NCI-H2227 treated with DMSO at 0.1 percent for 48 hours (cell line): ENCODE results near the gene SLC23A1.
"Not testable (repeated sequence)": the region's sequence is repeated elsewhere in the genome, so short reads cannot be mapped to it uniquely, and the experiment has no call there.

Experiments
- DNase-seq: peaks from one replicate; lab custom pipeline; 2025; lab: John Stamatoyannopoulos, UW

SLC23A1 gene

GRCh38 chr5:139383275-139383992, at the start of gene SLC23A1:
Gene SLC23A1 (minus strand): TSS chr5:139383297. CDS start chr5:139383253, 44 bp downstream.
- no peak for DNase-seq

DNA sequence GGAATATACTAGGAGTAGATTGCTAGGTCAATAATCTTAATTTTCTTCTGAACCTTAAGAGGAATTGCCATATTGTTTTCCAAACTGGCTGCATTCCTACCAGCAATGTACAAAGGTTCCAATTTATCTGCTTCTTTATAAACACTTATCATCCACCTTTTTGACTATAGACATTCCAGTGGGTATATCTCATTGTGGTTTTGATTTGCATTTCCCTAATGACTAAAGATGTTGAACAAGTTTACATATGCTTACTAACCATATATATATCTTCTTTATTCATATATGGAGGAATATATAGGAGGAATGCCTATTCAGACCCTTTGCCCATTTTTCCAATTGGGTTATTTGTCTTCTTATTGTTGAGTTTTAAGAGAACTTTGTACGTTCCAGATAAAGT, 48.6 kb upstream of the SLC23A1 start:
- no peak for DNase-seq

- DNase-seq: no peak
These were observed 46.9 kb upstream of the SLC23A1 start for GRCh38 chr5:139430015-139430414.

GRCh38 chr5:139426203-139426885, 43.2 kb upstream of the SLC23A1 start:
- no peak for DNase-seq

- no peak for DNase-seq
These were observed 42.4 kb upstream of the SLC23A1 start for GRCh38 chr5:139425497-139425896.

DNA sequence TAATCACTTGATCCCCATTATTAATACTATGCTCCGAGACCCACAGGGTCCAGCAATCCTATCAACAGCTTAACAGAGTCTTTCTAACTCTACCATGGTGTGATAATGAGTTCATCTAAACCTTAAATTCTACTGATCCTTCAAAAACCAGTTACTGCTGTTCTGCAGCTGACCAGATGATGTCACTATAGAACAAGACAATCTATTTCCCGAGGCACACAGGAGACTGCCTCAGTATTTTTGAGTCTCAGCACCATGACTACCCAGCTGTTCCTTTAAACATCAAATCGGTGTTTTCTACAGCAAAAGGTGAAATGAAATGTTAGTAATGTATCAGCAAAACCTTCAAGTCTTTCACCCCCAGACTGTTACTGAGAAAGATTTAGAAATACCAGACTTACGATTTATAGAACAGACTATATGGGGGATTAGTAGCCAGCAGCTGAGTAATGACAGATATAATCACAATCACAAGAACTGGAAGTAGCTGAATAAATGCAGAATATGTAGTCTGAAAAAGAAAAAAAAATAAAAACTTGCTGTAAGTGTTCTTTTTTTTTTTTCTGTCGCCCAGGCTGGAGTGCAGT, 39.3 kb upstream of the SLC23A1 start:
- DNase-seq: peak; percentile 61

DNA sequence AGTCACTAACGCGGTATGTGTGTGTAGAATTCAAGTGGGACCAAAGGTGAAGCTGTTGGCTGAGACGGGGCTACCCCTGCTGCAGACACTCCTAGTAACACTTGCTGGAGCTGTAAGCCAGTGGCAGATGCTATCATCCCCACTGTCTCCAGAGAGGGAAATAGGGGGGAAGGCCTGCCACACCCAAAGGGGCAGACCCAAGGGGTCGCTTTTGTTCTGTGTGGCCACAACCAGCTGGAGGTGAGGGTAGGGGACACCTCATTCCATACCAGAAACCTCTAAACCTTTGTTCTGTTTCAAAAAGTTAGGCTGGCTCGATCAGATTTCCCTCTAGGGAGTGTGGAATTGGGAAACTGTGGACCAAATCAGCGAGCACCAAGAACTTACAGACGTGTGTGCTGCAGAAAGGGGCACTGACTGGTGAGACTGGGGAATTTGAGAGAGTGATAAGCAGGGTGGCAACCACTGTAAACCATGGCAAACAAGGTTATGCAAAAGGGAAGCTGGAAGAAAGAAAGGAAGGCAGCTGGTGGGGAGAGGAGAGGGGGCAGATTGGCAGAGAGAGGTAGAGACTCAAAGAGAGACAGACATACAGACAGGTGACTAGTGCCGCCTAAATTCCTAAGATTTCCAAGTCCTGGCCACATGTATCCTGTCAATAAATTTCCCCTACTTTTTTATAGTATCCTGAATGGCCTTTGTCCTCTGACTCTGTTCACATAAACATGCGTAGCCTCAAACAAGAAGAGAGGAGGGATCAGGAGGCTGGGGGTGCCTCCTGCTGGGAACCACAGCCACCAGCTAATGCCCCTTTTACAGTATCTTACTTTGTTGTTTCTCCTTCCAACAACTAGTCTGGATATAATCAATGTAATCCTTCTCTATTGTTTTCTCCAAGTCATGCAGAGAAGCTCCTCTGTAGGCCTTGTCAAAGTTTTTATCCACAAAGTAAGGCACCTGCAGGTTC, 36.4 kb upstream of the SLC23A1 start:
- DNase-seq: no peak

DNA sequence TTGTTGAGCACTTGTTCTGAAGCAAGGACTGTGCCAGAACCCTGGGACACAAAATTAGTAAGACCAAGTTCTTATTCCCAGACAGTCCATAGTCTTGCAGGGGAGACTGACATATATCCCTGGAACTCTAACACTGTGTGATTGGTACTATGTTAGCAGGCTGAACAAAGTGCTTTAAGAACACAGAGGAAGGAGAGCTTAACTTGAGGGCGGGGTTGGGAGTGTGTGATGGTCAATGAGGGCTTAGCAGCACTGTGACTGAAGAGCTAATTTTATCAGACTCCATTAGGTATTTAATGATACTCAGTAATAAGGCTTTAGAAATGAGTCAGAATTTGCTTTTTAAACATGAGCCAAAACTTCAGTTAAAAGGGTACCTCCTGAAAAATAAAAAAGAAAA, 35.7 kb upstream of the SLC23A1 start:
- DNase-seq: no peak

DNA sequence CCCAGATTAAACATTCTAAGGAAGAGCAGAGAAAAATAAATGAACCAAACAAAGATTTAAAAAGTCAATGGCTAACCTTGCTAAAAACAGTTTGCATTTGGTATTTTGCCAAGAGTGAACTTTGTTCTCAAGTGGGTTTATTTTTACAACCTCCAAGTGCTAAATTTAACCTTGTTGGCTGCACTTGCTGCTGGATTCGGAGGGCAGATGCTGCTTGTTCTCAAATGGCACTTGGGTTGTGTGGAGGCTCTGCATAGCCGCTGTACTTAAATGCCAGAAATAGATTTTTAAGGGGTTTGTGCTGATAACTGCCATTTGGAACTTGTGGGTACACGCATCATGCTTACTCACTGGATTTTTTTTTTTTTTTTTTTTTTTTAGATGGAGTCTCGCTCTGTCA, 34.1 kb upstream of the SLC23A1 start:
- no peak for DNase-seq

DNA sequence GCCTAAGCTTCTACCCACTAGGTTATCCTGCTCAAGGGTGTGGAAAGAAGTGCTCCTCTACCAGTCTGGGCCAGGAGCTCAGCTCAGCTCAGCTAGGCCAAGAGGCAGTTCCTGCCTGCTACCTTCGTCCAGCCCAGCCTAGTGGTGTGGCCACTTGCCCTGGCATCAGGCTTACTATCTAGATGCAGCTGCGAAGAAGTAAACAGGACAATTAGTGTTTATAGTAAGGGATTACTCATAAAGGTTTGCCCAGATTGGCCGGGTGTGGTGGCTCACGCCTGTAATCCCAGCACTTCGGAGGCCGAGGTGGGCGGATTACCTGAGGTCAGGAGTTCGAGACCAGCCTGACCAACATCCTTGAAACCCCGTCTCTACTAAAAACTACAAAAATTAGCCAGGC, 33.6 kb upstream of the SLC23A1 start:
- no peak for DNase-seq

- DNase-seq: no peak
These were observed 32.8 kb upstream of the SLC23A1 start for GRCh38 chr5:139415869-139416268.

DNA sequence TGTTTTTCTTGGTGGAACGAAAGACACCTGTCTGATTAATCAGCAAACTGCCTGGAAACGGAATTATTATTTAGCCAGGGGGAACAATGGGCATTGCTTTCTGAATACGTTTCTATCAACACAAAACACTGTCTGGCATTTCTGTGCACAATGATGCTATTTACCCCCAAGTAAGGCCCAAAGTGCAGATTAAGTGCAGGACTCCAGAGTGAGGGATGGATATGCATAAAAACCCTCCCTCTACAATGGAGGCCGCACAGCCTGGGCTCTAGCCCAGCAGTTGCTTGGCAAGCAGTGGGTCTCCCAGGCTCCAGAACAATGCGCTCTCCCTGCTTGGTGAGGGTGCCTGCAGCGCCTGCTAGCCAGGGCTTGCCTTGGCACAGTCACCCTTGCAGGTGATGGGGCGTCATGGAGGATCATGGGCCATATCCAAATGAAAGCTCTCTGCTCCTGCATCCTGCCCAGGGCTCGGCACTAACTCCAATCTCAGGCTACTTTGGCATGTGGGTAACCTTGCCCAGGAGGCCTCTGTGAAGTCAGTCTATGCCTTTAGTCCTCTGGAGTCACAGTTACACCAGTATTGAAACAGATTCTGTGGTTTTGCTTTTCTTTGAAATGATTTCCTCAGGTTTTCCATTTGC, 32.2 kb upstream of the SLC23A1 start:
- DNase-seq: no peak

DNA sequence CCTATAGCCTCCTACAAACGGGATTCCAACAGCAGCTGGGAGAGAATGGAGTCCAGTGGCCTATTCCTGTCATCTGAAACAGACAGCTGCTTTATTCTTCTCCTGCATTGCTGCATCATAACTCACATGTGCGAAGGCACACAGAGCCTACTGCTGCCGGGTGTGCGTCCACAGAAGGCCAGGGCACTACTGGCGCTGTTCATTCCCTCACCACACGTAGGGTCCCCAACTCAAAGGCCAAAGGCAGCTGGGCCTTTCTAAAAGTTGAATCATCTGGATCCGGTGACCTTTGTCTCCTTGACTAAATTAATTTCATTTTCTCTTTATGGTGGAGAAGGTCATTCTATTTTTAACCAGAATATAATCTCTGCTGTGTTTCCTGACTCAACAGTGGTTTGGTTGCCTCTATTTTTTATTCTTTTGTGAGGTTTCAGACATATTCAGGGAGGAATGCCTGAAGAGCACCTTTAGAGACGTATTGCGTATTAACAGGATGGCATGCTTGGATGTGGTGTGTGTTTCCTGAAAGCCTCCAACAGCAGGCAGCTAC, 31.6 kb upstream of the SLC23A1 start:
- DNase-seq: no peak

- no peak for DNase-seq
These were observed 30.9 kb upstream of the SLC23A1 start for GRCh38 chr5:139413963-139414362.

DNA sequence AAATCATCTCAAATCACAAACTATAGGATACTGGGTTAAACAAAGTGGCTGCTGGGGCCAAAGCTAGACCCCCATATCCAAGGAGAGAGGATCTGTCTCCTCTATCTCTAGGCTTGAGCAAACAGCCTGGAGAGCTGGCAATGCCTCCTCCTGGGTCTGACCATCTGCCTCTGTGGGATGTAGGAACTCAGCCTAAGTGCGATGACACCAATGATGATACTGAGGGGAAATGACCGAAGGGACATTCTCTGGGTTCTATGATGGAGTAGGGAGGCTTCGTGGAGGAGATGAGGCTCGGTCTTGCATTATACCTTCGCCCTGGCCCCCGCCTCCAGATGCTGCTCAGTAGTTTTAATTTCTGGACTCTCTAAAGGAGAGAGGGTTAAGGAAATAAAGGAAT, 30.1 kb upstream of the SLC23A1 start:
- no peak for DNase-seq

DNA sequence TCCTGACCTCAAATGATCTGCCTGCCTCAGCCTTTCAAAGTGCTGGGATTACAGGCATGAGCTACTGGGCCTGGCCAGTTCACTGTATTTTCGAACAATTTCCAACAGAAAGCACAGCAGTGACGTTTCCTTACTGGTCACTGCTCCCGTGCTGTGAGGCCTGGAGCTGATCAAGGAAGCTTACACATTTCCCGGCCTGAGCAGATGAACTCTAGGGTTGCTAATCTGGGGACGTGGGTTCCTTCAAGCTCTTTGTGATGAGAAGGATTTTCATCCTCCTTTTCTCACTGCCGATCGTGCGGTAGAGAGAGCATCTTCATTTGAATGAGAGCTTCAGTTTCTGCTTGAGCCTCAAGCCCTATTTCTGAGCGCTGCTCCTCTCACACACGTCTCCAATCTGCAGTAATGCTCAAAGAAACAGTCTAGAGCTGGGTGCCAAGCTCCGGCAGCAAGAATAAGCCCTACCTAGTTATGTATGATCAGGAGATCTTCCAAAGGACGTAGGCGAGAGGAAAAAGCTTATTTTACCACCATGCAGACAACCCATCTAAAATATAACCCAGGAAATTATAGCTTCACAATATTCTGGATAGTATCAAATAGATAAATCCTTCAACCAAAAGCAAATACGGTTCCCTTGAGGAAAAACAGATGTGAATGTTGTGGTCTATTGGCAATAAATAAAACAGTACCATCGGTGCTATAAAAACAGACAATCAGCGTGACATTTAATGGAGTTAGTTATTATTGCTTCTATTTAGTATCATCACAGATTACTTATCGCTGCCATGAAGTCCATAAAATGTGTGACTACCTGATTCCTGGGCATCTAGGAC, 28.1 kb upstream of the SLC23A1 start:
- DNase-seq: no peak

- DNase-seq: no peak
These were observed 27.3 kb upstream of the SLC23A1 start for GRCh38 chr5:139410121-139410992.

DNA sequence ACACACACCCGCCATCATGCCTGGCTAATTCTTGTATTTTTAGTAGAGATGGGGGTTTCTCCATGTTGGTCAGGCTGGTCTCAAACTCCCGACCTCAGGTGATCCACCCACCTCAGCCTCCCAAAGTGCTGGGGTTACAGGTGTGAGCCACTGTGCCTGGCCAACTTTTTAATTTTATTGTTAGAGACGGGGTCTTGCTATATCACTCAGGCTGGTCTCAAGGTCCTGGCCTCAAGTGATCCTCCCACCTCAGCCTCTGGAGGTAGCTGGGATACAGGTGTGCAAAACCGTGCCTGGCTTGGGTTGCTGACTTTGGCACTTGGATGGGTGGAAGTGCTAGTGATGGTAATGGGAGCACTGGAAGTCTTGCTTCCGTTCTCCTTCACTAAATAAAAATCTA, 26.0 kb upstream of the SLC23A1 start:
- DNase-seq: not testable (repeated sequence)

- DNase-seq: no peak
These were observed 25.1 kb upstream of the SLC23A1 start for GRCh38 chr5:139408191-139408590.
